ENCODE data around the gene PCDHA10.

DNA sequence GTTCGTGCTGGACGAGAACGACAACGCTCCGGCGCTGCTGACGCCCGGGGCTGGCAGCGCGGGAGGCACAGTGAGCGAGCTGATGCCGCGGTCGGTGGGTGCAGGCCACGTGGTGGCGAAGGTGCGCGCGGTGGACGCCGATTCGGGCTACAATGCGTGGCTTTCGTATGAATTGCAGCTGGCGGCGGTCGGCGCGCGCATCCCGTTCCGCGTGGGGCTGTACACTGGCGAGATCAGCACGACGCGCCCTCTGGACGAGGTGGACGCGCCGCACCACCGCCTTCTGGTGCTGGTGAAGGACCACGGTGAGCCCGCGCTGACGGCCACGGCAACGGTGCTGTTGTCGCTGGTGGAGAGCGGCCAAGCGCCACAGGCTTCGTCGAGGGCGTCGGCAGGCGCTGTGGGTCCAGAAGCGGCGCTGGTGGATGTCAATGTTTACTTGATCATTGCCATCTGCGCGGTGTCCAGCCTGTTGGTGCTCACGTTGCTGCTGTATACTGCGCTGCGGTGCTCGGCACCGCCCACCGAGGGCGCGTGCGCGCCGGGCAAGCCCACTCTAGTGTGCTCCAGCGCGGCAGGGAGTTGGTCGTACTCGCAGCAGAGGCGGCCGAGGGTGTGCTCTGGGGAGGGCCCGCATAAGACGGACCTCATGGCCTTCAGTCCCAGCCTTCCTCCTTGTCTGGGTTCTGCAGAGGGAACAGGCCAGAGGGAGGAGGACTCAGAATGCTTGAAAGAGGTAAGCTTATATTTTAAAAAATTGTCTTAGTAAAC lies 28.4 kb downstream of the PCDHA10 start:
- TF ChIP-seq EZH2 (optimal IDR thresholded peaks at IDR 0.05; ENCODE audit: low read depth, low read length) (no peak), EZH2phosphoT487 (IDR thresholded peaks at IDR 0.05; ENCODE audit: low read length) (no peak)
- TF ChIP-seq, protein P1, sequence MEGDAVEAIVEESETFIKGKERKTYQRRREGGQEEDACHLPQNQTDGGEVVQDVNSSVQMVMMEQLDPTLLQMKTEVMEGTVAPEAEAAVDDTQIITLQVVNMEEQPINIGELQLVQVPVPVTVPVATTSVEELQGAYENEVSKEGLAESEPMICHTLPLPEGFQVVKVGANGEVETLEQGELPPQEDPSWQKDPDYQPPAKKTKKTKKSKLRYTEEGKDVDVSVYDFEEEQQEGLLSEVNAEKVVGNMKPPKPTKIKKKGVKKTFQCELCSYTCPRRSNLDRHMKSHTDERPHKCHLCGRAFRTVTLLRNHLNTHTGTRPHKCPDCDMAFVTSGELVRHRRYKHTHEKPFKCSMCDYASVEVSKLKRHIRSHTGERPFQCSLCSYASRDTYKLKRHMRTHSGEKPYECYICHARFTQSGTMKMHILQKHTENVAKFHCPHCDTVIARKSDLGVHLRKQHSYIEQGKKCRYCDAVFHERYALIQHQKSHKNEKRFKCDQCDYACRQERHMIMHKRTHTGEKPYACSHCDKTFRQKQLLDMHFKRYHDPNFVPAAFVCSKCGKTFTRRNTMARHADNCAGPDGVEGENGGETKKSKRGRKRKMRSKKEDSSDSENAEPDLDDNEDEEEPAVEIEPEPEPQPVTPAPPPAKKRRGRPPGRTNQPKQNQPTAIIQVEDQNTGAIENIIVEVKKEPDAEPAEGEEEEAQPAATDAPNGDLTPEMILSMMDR (IDR thresholded peaks at IDR 0.05; ENCODE audit: low read length): no peak

Data from MM.1S (cell line).